HCT116 (cell line): ENCODE data around the gene CD1E. TPM values are rescaled to one million over a fixed set of nuclear protein-coding genes. Genes with fewer than 3 reads are reported as not detected.

Experiments
- ATAC-seq: fragments of 200-7000 bp; cut with Tn5 transposase; 2 replicates; pipeline ENCODE4 v1.9.1; 2020; ENCODE audit warnings: mild to moderate bottlenecking, moderate library complexity
- BruUV-seq: library from RNA; stranded (reverse); fragments of 400-500 nt; replicated peaks from 2 replicates; lab custom pipeline; 2021; lab: Mats Ljungman, UMichigan
- CTCF ChIA-PET: fragments of 300-600 bp; sonication (Branson Sonifier 250); formaldehyde crosslinking; loops from one replicate; lab custom pipeline; 2021; ENCODE audit warnings: antibody characterized with exemption; lab: Charles Lee
- POLR2A ChIA-PET: fragments of 300-600, 350-600 bp; sonication (Branson Sonifier 250); formaldehyde crosslinking; loops from one replicate; lab custom pipeline; 2021; ENCODE audit warnings: antibody characterized with exemption; lab: Charles Lee
- RAD21 ChIA-PET, 2 experiments: fragments of 300-600 bp; sonication (Branson Sonifier 250); formaldehyde crosslinking; loops; one replicate each; lab custom pipeline; 2023; ENCODE audit warnings: low total read pairs in 2 of 2; ENCODE audit not compliant: uncharacterized antibody in 2 of 2, unreplicated experiment in 2 of 2, low non-redundant PET in 1 of 2; lab: Charles Lee
- DNase-seq: peaks from one replicate; pipeline ENCODE4 v3.0.0-alpha.2; 2010; ENCODE audit warnings: low read depth, low spot score
- H2AFZ ChIP-seq: fragments of 200-600 bp; shearing (Covaris generic), sonication (generic); 2 replicates; pipeline ENCODE4 v1.6.1; 2017; ENCODE audit warnings: low read depth, mixed run types, mixed read lengths, antibody characterized with exemption, low read length; ENCODE audit not compliant: poor library complexity, severe bottlenecking
- H3K27ac ChIP-seq: 2 replicates; pipeline ENCODE4 v1.5.1; 2012; ENCODE audit warnings: low read depth, low read length
- H3K27me3 ChIP-seq: fragments of 200-600 bp; sonication (generic); 2 replicates; pipeline ENCODE4 v1.6.1; 2016; ENCODE audit warnings: mixed run types, low read length, mixed read lengths; ENCODE audit not compliant: insufficient read depth
- H3K36me3 ChIP-seq, 2 experiments: fragments of 200-500 bp in 1 of 2; fragments of 200-600 bp in 1 of 2; sonication (Bioruptor generic) in 1 of 2; sonication (generic) in 1 of 2; 2 replicates each; pipeline versions ENCODE4 v1.5.1 to v1.6.1; 2014 to 2016; ENCODE audit warnings: low read length in 2 of 2, inconsistent platforms in 1 of 2, mixed read lengths in 1 of 2, mixed run types in 1 of 2; ENCODE audit not compliant: insufficient read depth in 2 of 2, control insufficient read depth in 1 of 2
- H3K4me1 ChIP-seq, 2 experiments: fragments of 200-600 bp in 1 of 2; sonication (generic) in 1 of 2; 2 replicates each; pipeline versions ENCODE4 v1.5.1 to v1.6.1; 2012 to 2017; ENCODE audit warnings: low read length in 2 of 2, inconsistent platforms in 1 of 2, mild to moderate bottlenecking in 1 of 2, mixed read lengths in 1 of 2, mixed run types in 1 of 2, moderate library complexity in 1 of 2; ENCODE audit not compliant: insufficient read depth in 2 of 2, control insufficient read depth in 1 of 2
- H3K4me2 ChIP-seq: fragments of 200-600 bp; sonication (generic); 2 replicates; pipeline ENCODE4 v1.6.1; 2017; ENCODE audit warnings: mixed run types, low read length, mixed read lengths
- H3K4me3 ChIP-seq, 2 experiments: fragments of 200-600 bp in 1 of 2; sonication (generic) in 1 of 2; replicated peaks in 1 of 2; 2 replicates each; pipeline ENCODE4 v1.5.1; 2011 to 2016; ENCODE audit warnings: low read length in 2 of 2, control low read depth in 1 of 2, low read depth in 1 of 2, mild to moderate bottlenecking in 1 of 2, mixed read lengths in 1 of 2, mixed run types in 1 of 2
- H3K79me2 ChIP-seq: fragments of 200-600 bp; sonication (generic); 2 replicates; pipeline ENCODE4 v1.6.1; 2017; ENCODE audit warnings: mild to moderate bottlenecking, mixed run types, low read length, moderate library complexity, mixed read lengths; ENCODE audit not compliant: insufficient read depth
- H3K9ac ChIP-seq: fragments of 200-600 bp; sonication (generic); 2 replicates; pipeline ENCODE4 v1.6.1; 2016; ENCODE audit warnings: low read length, mixed read lengths
- H3K9me2 ChIP-seq: fragments of 200-600 bp; sonication (generic), shearing (Covaris generic); 2 replicates; pipeline ENCODE4 v1.6.1; 2017; ENCODE audit warnings: mixed run types, mild to moderate bottlenecking, moderate library complexity; ENCODE audit not compliant: insufficient read depth
- H3K9me3 ChIP-seq, 2 experiments: fragments of 200-500 bp in 1 of 2; fragments of 200-600 bp in 1 of 2; sonication (Bioruptor generic) in 1 of 2; sonication (generic) in 1 of 2; 2 replicates each; pipeline ENCODE4 v1.6.1; 2014 to 2017; ENCODE audit warnings: low read length in 2 of 2, mixed read lengths in 2 of 2, inconsistent platforms in 1 of 2, low read depth in 1 of 2, mild to moderate bottlenecking in 1 of 2, mixed run types in 1 of 2, moderate library complexity in 1 of 2; ENCODE audit not compliant: control insufficient read depth in 1 of 2, insufficient read depth in 1 of 2
- H4K20me1 ChIP-seq: fragments of 200-600 bp; sonication (generic), shearing (Covaris generic); 2 replicates; pipeline ENCODE4 v1.6.1; 2017; ENCODE audit warnings: mixed run types, mild to moderate bottlenecking, moderate library complexity; ENCODE audit not compliant: insufficient read depth
- EZH2phosphoT487 ChIP-seq: fragments of 200-600 bp; IDR thresholded peaks from 2 replicates; pipeline ENCODE4 v1.6.1; 2018; ENCODE audit warnings: antibody characterized with exemption, borderline replicate concordance
- POLR2A ChIP-seq: IDR thresholded peaks from 2 replicates; pipeline ENCODE4 v1.7.0; 2011; ENCODE audit warnings: borderline replicate concordance; ENCODE audit not compliant: insufficient read depth, insufficient read length; ENCODE audit errors: extremely low read depth
- POLR2AphosphoS5 ChIP-seq: IDR thresholded peaks from 2 replicates; pipeline ENCODE4 v1.6.1; 2011; ENCODE audit warnings: mild to moderate bottlenecking, low read depth, low read length, moderate library complexity
- SRF ChIP-seq: IDR thresholded peaks from 2 replicates; pipeline ENCODE4 v1.6.1; 2012; ENCODE audit warnings: low read depth
- TCF7L2 ChIP-seq: IDR thresholded peaks from 2 replicates; pipeline ENCODE4 v1.7.0; 2011; ENCODE audit warnings: borderline replicate concordance, inconsistent platforms; ENCODE audit not compliant: insufficient read depth, insufficient read length; ENCODE audit errors: extremely low read depth
- YY1 ChIP-seq: IDR thresholded peaks from 2 replicates; pipeline ENCODE4 v1.6.1; 2011; ENCODE audit warnings: low read length, low read depth, moderate library complexity, mild to moderate bottlenecking; ENCODE audit not compliant: insufficient replicate concordance; ENCODE audit errors: extremely low read depth
- ZFX ChIP-seq: fragments of 450-650 bp; IDR thresholded peaks from 2 replicates; pipeline ENCODE4 v1.6.1; 2017
- intact Hi-C: fragments of 100-400 bp; cut with micrococcal nuclease; formaldehyde crosslinking; loops from 2 replicates; pipeline ENCODE4 v1.10.0; 2022
- total RNA-seq: library from RNA; stranded (reverse); gene quantifications from one replicate; pipeline ENCODE4 v1.2.1, GENCODE V29; 2021; ENCODE audit not compliant: unreplicated experiment
- TF ChIP-seq, protein P1 (sequence below): IDR thresholded peaks from 2 replicates; pipeline ENCODE4 v1.6.1; 2012; ENCODE audit warnings: low read depth

Gene CD1E
- total RNA-seq, 1 experiment from 2014 or later = not detected

GRCh38 chr1:158398818-158399514 lies 45.3 kb downstream of the CD1E start, which contains the start of gene OR10T2:
OR10T2 (minus strand) TSS chr1:158399466; CDS start chr1:158399466, 0 bp downstream.
- ATAC-seq = no peak
- ChIA-PET POLR2A (no interaction called here), CTCF (no interaction called here)

DNA sequence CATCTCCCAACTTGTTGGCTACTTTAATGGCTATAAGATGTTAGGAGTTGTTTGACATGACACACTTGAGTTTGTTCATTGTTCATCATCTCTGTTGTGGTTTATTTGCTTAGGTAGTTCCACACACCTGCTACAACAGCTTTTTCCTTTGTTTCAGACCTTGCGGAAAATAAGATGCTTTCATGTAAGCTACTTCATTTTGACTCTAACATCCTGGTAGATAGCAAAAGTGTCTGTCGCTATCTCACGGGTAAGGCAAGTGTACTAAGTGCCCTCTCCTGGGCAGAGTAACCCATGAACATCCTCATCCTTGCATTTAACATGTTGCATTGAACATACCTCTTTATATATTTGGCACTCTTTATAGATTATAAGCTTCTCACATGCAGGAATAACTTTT lies 47.2 kb downstream of the CD1E start:
- POLR2A ChIA-PET = no interaction called here
- Histone ChIP-seq H3K9ac (no peak overlapping the region), H3K79me2 (no peaks in the 10 kb centered on the region), H4K20me1 (no peaks in the 10 kb centered on the region), H3K9me2 (no peaks in the 10 kb centered on the region), H2AFZ (no peak overlapping the region), H3K27ac (no peak overlapping the region), H3K27me3 (no peaks in the 10 kb centered on the region), H3K4me1 (no peaks in the 10 kb centered on the region), H3K4me3 (no peak overlapping the region), H3K9me3 (no peaks in the 10 kb centered on the region), H3K36me3 (no peaks in the 10 kb centered on the region), H3K4me2 (no peak overlapping the region)
- no TSS peak for BruUV-seq
- RAD21 ChIA-PET = no interaction called here
- no peak for TF ChIP-seq TCF7L2
- no peak for TF ChIP-seq YY1
- TF ChIP-seq, protein P1, sequence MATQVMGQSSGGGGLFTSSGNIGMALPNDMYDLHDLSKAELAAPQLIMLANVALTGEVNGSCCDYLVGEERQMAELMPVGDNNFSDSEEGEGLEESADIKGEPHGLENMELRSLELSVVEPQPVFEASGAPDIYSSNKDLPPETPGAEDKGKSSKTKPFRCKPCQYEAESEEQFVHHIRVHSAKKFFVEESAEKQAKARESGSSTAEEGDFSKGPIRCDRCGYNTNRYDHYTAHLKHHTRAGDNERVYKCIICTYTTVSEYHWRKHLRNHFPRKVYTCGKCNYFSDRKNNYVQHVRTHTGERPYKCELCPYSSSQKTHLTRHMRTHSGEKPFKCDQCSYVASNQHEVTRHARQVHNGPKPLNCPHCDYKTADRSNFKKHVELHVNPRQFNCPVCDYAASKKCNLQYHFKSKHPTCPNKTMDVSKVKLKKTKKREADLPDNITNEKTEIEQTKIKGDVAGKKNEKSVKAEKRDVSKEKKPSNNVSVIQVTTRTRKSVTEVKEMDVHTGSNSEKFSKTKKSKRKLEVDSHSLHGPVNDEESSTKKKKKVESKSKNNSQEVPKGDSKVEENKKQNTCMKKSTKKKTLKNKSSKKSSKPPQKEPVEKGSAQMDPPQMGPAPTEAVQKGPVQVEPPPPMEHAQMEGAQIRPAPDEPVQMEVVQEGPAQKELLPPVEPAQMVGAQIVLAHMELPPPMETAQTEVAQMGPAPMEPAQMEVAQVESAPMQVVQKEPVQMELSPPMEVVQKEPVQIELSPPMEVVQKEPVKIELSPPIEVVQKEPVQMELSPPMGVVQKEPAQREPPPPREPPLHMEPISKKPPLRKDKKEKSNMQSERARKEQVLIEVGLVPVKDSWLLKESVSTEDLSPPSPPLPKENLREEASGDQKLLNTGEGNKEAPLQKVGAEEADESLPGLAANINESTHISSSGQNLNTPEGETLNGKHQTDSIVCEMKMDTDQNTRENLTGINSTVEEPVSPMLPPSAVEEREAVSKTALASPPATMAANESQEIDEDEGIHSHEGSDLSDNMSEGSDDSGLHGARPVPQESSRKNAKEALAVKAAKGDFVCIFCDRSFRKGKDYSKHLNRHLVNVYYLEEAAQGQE = no peak
- no peak for TF ChIP-seq POLR2AphosphoS5
- no peak for TF ChIP-seq SRF
- TF ChIP-seq POLR2A = no peak
- intact Hi-C loops = no loop called here
- CTCF ChIA-PET = no interaction called here
- ATAC-seq (no peak), DNase-seq (no peak)

More at GRCh38 chr1:158398818-158399514, 45.3 kb downstream of the CD1E start, which contains the start of gene OR10T2:
- Histone ChIP-seq H3K9ac (no peak within 1 kb of the TSS), H3K4me2 (no peak within 1 kb of the TSS), H3K9me2 (no peaks in the 10 kb centered on the region), H3K36me3 (no peaks in the 10 kb centered on the region), H3K9me3 (no peaks in the 10 kb centered on the region), H3K4me3 (no peak within 1 kb of the TSS), H3K79me2 (no peaks in the 10 kb centered on the region), H3K27ac (no peak within 1 kb of the TSS), H4K20me1 (no peaks in the 10 kb centered on the region), H3K4me1 (no peaks in the 10 kb centered on the region), H3K27me3 (no peaks in the 10 kb centered on the region; the same call in 1 of the 2 replicates), H2AFZ (no peak within 1 kb of the TSS)
- no peak for DNase-seq
- BruUV-seq = no TSS peak
- RAD21 ChIA-PET = no interaction called here
- TF ChIP-seq ZFX (no peak), EZH2phosphoT487 (no peak), TCF7L2 (no peak)
- intact Hi-C loops = no loop called here
